Left ventricle myocardium superior (tissue), 1 donor: ENCODE results near the gene ANO9. TPM values are rescaled to one million over a fixed set of nuclear protein-coding genes. Genes with fewer than 3 reads are reported as not detected.

Source experiments
- ATAC-seq: fragments of 200-7000 bp; cut with Tn5 transposase; one replicate; pipeline ENCODE4 v1.9.1; 2020; ENCODE audit warnings: mild to moderate bottlenecking, moderate library complexity
- DNase-seq: peaks from one replicate; pipeline ENCODE4 v3.0.0-alpha.2; 2020
- intact Hi-C: fragments of 100-400 bp; cut with micrococcal nuclease; formaldehyde crosslinking; loops from one replicate; pipeline ENCODE4 v1.11.0; 2022
- total RNA-seq: library from RNA; stranded (reverse); fragmentation: NEBNext Ultra II Directional; extraction: Animal tissue kit (Norgen Biotek cat#: 25700); gene quantifications from one replicate; pipeline ENCODE4 v1.2.1, GENCODE V29; 2021
- donor health status: DM: no; HTN: yes; CAD: no; lungs with severe emphysema.

Gene ANO9
- total RNA-seq, 1 donor from 2014 or later = 1.3 TPM

- intact Hi-C loops = no loop called here
- DNase-seq (no peak), ATAC-seq (no peak)
Measured at GRCh38 chr11:367956-368413, 73.8 kb downstream of the ANO9 start.

Other genes starting within 250 kb of the ANO9 start
- not detected for gene SCGB1C1, start 248.9 kb downstream of the ANO9 start, total RNA-seq
- gene BET1L, start 234.6 kb downstream of the ANO9 start, total RNA-seq = 24.0 TPM
- gene RIC8A, start 234.3 kb downstream of the ANO9 start, total RNA-seq = 60.3 TPM
- 41.4 TPM for gene SIRT3, start 205.7 kb downstream of the ANO9 start, total RNA-seq
- gene PSMD13, start 205.0 kb downstream of the ANO9 start, total RNA-seq = 92.3 TPM
- 0.32 TPM for gene NLRP6, start 163.6 kb downstream of the ANO9 start, total RNA-seq
- 7.2 TPM for gene PGGHG, start 152.9 kb downstream of the ANO9 start, total RNA-seq
- not detected for gene IFITM5, start 142.5 kb downstream of the ANO9 start, total RNA-seq
- 200 TPM for gene IFITM2, start 134.2 kb downstream of the ANO9 start, total RNA-seq
- gene IFITM1, start 128.0 kb downstream of the ANO9 start, total RNA-seq = 101 TPM
- gene IFITM3, start 121.2 kb downstream of the ANO9 start, total RNA-seq = 259 TPM
- 0.50 TPM for gene B4GALNT4, start 72.5 kb downstream of the ANO9 start, total RNA-seq
- gene PKP3, start 47.8 kb downstream of the ANO9 start, total RNA-seq = 0.84 TPM
- 47.5 TPM for gene SIGIRR, start 27.0 kb downstream of the ANO9 start, total RNA-seq
- gene PTDSS2, start 8.3 kb upstream of the ANO9 start, total RNA-seq = 31.8 TPM
- gene RNH1, start 65.2 kb upstream of the ANO9 start, total RNA-seq = 171 TPM
- gene HRAS, start 93.6 kb upstream of the ANO9 start, total RNA-seq = 67.1 TPM
- 0.22 TPM for gene LRRC56, start 95.5 kb upstream of the ANO9 start, total RNA-seq
- 0.20 TPM for gene LMNTD2, start 118.7 kb upstream of the ANO9 start, total RNA-seq
- gene RASSF7, start 119.0 kb upstream of the ANO9 start, total RNA-seq = 4.6 TPM
- 18.5 TPM for gene PHRF1, start 134.5 kb upstream of the ANO9 start, total RNA-seq
- gene IRF7, start 173.9 kb upstream of the ANO9 start, total RNA-seq = 14.4 TPM
- not detected for gene CDHR5, start 182.9 kb upstream of the ANO9 start, total RNA-seq
- gene SCT, start 185.2 kb upstream of the ANO9 start, total RNA-seq = not detected
- gene DRD4, start 195.3 kb upstream of the ANO9 start, total RNA-seq = not detected